Stimulated activated naive B cell treated with anti-CD40 and anti-IgM and Interleukin-4, amounts not matched to agents 10 μg/mL and 1 μg/mL and 100 μg/mL, for 72 hours (primary cell): ENCODE results near the gene MAPKAP1.

ENCODE experiments used
- ATAC-seq, 2 donors: fragments of 150-1000 bp; cut with Tn5 transposase; replicated peaks; 2 replicates each; pipeline ENCODE4 v1.10.0; 2021; ENCODE audit warnings: moderate library complexity in 1 of 2
- DNase-seq: peaks from one replicate; pipeline ENCODE4 v3.0.0; 2021
- H3K27ac Mint-ChIP-seq: one replicate; pipeline ENCODE4 v1.8.0; 2022; ENCODE audit warnings: mild to moderate bottlenecking, mixed read lengths
- H3K27me3 Mint-ChIP-seq, 2 donors: one replicate each; pipeline ENCODE4 v1.8.0; 2022; ENCODE audit warnings: mixed read lengths in 2 of 2
- H3K36me3 Mint-ChIP-seq, 2 donors: one replicate each; pipeline ENCODE4 v1.8.0; 2022; ENCODE audit warnings: mixed read lengths in 2 of 2, mild to moderate bottlenecking in 1 of 2
- H3K4me1 Mint-ChIP-seq, 2 donors: one replicate each; pipeline ENCODE4 v1.8.0; 2022; ENCODE audit warnings: mixed read lengths in 2 of 2, mild to moderate bottlenecking in 1 of 2
- H3K4me3 Mint-ChIP-seq, 2 donors: one replicate each; pipeline ENCODE4 v1.8.0; 2022; ENCODE audit warnings: mild to moderate bottlenecking in 2 of 2, mixed read lengths in 2 of 2, moderate library complexity in 1 of 2
- H3K9me3 Mint-ChIP-seq, 2 donors: one replicate each; pipeline ENCODE4 v1.8.0; 2022; ENCODE audit warnings: mixed read lengths in 2 of 2, mild to moderate bottlenecking in 1 of 2

The MAPKAP1 gene

DNA sequence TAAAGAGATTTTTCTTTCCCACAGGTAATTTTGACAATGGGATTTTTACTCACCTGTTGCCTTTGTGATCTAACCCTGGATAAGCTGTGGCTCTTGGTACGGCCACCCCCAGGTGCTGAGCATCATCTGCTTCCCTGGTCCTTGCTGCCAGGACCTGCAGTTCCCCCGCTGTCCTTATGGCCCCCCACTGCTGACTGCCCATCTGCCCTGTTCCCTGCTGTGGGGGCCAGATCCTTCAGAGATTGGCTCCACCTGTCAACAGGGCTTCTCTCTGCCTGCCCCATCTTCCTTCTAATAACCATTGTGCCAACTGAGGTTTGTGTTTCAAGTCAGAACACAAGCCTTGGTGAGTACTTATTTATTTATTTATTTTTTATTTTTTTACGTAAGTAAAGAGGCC is 183.3 kb downstream of the MAPKAP1 start:
- Mint-ChIP-seq H3K27me3 (no peaks in the 10 kb centered on the region), H3K27ac (peak overlapping the region; percentile 59), H3K36me3 (peaks cover 36 to 61% of the 10 kb centered on the region in 2 donors), H3K4me1 (peaks cover 27 to 60% of the 10 kb centered on the region in 2 donors), H3K4me3 (no peak overlapping the region), H3K9me3 (peaks cover 0 to 1% of the 10 kb centered on the region in 2 donors)
- no peak for DNase-seq
- ATAC-seq, result no peak

DNA sequence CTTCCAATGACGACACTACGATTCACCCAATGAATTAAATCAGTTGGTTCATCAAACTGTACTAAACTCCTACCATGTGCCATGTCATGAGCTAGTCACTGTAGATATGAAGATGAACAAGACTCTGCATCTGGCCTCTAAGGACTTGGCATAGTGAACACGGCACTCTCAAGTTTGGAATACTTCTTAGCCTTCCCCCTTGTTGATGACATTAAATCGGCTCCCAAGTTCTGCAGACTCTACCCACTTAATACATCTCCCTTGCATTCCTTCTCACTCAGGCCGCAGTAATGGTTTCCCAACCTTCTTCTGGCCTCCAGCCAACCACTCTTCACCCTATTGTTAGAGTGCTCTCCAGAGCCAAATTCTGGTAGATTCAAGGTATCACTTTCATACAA is 184.7 kb downstream of the MAPKAP1 start:
- Mint-ChIP-seq H3K4me1 (peaks cover 18 to 47% of the 10 kb centered on the region in 2 donors), H3K27ac (no peak overlapping the region), H3K4me3 (no peak overlapping the region), H3K27me3 (no peaks in the 10 kb centered on the region), H3K9me3 (no peaks in the 10 kb centered on the region), H3K36me3 (peaks cover 33 to 51% of the 10 kb centered on the region in 2 donors)
- no peak for ATAC-seq
- no peak for DNase-seq

DNA sequence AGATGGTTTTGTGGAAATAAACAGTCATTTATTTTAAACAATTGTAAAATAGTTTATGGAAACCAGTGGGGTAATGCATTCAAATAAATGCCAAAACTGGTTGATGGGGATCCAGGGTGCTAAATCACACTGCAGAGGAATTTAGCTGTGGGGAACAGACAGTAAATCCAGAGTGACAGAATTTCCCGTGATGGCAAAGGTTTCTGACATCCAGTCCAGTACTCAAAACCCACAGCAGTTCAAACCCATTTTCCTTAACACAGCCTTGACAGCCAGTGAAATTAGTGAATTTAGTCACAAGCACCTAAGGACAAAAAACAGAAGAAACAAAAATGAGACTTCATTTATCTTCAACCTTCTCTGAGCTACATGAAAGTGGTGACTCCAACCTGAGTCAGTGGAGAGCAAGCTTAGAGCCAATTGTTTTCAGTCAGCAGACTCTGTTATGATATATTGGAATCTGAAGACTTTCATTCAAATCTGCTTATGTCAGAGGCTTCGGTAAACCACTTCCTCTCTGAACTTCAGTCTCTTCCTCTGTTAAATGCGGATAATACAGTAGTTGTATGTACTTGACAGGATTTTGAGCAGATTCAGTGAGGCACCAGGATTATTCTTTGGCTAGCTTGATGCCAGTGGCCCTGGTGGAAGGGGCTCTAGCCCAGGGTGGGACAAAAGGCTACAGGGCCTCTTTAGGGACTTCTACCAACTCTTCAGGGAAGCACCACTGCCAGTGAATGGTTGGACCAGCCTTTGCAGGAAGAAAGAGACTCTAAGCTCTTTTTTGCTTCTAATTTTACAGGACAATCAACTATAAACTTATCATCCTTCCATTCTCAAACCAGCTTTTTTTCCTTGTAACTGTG is 185.3 kb downstream of the MAPKAP1 start:
- Mint-ChIP-seq H3K27ac (peak overlapping the region; percentile 82), H3K4me1 (peaks cover 18 to 42% of the 10 kb centered on the region in 2 donors), H3K27me3 (no peaks in the 10 kb centered on the region), H3K4me3 (peak overlapping the region in 1 of 2 donors; percentile 33), H3K9me3 (no peaks in the 10 kb centered on the region), H3K36me3 (peaks cover 39 to 56% of the 10 kb centered on the region in 2 donors)
- peak; percentile 76 to 79 for ATAC-seq
- DNase-seq, result no peak

DNA sequence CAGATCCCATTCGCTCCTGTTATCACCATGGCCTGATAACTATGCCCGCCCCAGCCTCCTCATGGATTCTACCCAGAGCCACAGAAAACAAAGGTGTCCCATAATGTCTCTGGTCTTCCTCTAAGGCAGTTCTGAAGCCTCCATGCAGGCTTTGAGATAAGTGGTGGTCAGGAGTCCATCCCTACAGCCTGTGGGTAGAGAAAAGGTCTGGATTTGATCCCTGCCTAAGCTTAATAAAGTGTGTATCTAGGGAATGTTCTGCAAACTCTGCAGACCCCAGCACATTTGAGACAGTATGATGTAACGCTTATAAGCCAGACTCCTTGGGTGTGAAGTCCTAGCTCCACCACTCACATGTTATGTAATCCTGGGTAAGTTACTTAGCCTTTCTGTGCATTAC is 187.3 kb downstream of the MAPKAP1 start:
- ATAC-seq, result no peak
- Mint-ChIP-seq H3K27ac (no peak overlapping the region), H3K4me3 (no peak overlapping the region), H3K4me1 (peaks cover 18 to 26% of the 10 kb centered on the region in 2 donors), H3K27me3 (no peaks in the 10 kb centered on the region), H3K36me3 (peaks cover 32 to 53% of the 10 kb centered on the region in 2 donors), H3K9me3 (no peaks in the 10 kb centered on the region)
- no peak for DNase-seq

DNA sequence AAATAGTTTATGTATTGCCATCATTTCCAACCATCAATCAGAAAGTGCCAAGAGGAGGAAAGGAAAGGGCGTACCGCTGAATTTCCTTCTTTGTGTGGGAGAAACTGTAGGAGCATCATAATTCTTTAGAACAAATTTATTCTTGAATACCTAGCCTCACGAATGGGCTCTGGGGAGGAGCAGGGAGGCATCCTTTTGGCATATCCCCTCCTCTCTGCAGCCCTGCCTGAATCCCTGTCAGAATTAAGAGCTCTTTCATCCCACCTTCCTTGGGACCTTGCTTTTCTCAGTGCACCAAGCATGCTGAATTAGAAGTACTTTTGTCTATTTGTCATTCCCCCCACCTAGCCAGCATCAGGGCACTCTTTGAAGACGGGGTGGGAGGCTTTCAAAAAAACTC is 189.4 kb downstream of the MAPKAP1 start:
- no peaks in the 10 kb centered on the region for H3K9me3 Mint-ChIP-seq
- no peaks in the 10 kb centered on the region for H3K27me3 Mint-ChIP-seq
- H3K4me1 Mint-ChIP-seq, result peaks cover 17 to 26% of the 10 kb centered on the region in 2 donors
- peaks cover 24 to 47% of the 10 kb centered on the region in 2 donors for H3K36me3 Mint-ChIP-seq
- ATAC-seq, result no peak
- H3K27ac Mint-ChIP-seq, result no peak overlapping the region
- DNase-seq, result no peak
- no peak overlapping the region for H3K4me3 Mint-ChIP-seq

DNA sequence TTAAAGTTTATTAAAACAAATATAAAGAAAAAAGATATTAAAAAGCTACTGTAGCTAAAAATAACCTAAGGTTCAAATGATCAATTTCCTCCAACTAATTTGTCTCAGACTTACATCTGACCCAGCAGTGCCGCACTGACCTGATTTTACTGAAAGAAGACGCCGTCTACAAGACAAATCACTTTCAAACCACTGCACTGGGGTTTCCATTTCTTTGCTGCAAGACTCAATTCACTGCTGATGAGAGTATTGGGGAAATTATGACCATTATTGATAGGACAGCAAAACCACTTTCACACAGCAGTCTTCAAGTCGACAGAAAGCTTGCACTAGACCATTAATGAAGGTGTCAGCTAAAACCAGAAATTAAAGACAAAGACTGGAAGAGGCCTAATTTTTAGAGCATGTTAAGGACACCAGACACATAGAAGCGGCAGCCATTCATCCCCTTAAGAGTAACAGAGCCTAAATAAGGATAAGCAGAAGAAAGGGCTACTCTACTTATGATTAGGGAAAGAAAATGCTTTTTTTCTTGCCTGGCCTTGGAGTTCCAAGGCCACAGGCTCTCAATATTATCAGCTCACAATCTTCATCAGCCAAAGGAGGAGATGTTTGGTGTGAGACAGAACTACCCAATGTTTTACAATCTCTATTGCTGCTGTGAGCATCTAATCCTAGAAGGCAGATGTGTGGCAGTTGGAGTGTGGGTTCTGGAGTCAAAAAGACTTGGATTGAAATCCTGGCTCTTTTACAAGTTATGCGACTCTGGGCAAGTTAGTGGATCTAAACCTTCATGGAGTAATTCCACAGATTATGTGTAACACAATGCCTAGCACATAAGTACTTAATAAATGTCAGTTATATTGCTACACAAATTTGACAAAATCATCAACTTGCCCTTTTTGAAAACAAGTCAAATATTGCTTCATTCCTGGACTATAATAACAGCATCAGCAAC is 190.7 kb downstream of the MAPKAP1 start:
- DNase-seq (no peak), ATAC-seq (no peak)
- Mint-ChIP-seq H3K36me3 (peaks cover 25 to 38% of the 10 kb centered on the region in 2 donors), H3K27ac (no peak overlapping the region), H3K4me1 (peaks cover 6 to 14% of the 10 kb centered on the region in 2 donors), H3K27me3 (no peaks in the 10 kb centered on the region), H3K9me3 (no peaks in the 10 kb centered on the region), H3K4me3 (no peak overlapping the region)

DNA sequence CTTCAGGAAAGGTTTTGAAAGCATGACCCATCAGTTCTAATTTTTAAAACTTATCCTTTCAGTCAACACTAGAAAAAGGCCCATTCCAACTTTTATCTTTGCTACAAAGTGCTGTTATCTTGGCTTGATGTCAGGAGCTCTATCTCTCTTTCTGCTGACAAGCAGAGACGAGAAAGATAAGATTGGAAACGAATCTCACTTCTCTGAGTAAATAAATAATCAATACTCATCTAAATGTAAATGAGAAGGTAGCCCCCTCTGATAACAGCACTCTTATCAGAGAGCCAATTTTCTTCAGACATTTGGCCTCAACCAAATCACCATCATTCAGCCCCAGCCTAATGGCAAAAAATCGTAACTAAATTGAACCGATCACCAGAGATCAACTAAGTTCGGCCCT is 191.7 kb downstream of the MAPKAP1 start:
- ATAC-seq, result no peak
- Mint-ChIP-seq H3K27me3 (no peaks in the 10 kb centered on the region), H3K27ac (no peak overlapping the region), H3K36me3 (peaks cover 22 to 30% of the 10 kb centered on the region in 2 donors), H3K9me3 (no peaks in the 10 kb centered on the region), H3K4me1 (peaks cover 8 to 9% of the 10 kb centered on the region in 2 donors), H3K4me3 (no peak overlapping the region)
- DNase-seq, result no peak

DNA sequence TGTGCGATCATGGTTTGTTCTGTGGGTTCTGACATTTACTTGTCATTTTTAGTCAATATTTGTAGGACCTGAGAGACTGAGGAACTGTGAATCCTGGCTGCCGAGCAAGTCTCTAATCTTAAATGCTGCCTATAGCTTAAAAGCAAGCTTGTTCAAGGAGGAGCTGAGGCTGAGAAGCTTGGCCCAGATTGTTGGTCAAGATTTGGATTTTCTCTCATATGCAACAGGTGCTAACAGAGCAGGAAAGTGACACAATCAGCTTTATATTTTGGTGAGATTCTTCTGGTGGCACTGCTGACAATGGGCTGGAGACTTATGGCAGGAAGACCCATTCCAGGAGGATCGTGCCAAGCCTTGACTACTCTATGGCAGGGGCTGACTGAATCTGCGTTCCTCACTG is 192.5 kb downstream of the MAPKAP1 start:
- no peak overlapping the region for H3K4me3 Mint-ChIP-seq

DNA sequence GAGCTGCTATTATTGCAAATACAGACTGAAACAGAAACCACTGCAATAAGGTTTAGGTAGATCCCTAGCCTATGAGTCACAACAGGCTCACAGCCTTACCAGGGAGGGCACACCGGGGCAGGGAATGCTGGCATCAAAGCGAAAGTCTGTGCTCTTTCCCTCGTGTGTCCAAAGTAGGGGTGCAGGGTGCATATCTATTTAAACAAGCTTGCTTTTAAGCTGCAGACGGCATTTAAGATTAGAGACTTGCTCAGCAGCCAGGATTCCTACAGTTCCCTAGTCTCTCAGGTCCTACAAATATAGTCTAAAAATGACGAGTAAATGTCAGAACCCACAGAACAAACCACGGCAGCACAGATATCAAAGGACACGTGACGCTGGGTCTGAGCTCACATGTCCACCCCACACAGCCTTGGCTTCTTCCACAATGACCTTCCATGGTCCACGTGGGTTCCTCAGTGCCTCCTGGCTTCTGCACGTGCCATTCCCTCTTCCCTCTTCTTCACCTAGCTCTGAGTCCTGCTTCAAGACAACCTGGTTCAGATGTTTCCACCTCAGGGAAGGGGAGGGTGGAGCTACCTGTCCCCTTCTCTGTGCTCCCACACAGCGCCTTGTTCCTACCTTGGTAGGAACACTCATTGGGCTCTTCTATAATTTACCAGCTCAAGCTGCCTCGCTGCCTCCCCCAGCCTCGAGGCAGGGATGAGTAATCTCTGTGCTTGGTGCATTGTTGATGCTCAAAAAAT is 193.2 kb downstream of the MAPKAP1 start:
- Mint-ChIP-seq H3K27me3 (no peaks in the 10 kb centered on the region), H3K27ac (no peak overlapping the region), H3K36me3 (peaks cover 24% of the 10 kb centered on the region in 2 donors), H3K4me3 (no peak overlapping the region), H3K4me1 (peaks cover 8 to 9% of the 10 kb centered on the region in 2 donors), H3K9me3 (no peaks in the 10 kb centered on the region)
- DNase-seq (no peak), ATAC-seq (peak; percentile 33 to 65)

More for the DNA sequence above, 192.5 kb downstream of the MAPKAP1 start:
- Mint-ChIP-seq H3K27ac (no peak overlapping the region), H3K27me3 (no peaks in the 10 kb centered on the region), H3K9me3 (no peaks in the 10 kb centered on the region), H3K36me3 (peaks cover 22 to 29% of the 10 kb centered on the region in 2 donors), H3K4me1 (peaks cover 8 to 9% of the 10 kb centered on the region in 2 donors)
- no peak for ATAC-seq
- no peak for DNase-seq

DNA sequence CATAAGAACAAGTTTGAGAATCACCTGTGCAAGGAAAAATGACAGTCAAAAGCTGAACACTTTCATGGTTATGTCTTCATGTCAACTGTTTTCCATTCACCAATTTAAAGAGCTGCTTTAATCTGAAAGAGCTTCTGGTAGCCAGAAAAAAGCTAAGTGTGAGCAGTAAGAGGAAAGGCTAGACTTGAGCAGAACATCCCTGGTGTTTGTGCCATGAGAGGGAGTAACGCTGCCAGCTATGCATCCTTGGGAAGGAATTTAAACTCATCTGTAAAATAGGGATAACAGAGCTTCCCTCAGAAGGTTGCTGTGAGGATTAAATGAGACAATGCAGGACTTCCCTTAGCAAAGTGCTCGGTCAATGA is 193.7 kb downstream of the MAPKAP1 start:
- Mint-ChIP-seq H3K4me3 (no peak overlapping the region), H3K9me3 (no peaks in the 10 kb centered on the region)

DNA sequence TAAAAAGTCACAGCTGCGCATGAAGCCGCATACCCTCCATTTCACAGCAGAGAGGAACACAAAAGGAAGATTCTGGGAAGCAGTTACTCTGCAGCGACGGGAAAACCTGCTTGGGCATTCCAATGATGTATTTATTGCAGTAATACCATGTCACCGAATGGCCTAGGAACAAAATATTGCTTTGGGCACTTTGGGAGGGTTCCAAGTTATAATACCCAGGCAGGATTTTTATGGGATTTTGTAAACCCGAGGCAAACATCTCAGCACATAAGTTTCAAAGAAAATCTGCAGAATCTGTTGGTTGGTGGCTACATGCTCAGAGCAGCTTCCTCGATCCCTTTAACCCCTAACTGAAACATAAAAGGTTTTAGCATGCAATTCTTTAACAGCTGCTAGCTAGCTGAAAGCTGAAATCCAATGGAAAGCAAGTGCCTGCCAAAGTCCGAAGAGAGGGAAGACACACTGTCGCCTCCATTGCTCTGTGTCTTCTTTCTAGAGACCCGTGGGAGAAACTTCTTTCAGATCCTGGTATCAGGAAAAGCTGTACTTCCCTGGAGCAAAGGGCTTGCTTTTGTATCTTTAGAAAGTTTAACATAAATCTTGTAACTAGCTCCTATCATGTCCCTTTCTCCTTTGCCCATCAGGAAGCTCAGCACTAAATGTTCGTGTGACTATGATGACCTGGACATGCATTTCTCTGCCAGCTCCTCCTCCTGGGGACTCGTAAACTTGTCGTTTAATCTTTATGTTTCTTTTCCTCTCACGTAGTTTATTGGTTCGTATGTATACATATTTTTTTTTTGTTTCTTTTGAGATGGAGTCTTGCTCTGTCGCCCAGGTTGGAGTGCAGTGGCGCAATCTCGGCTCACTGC is 195.0 kb downstream of the MAPKAP1 start:
- H3K27ac Mint-ChIP-seq, result peak overlapping the region; percentile 37
- no peak overlapping the region for H3K4me3 Mint-ChIP-seq
- DNase-seq, result no peak

More for the DNA sequence above, 193.7 kb downstream of the MAPKAP1 start:
- Mint-ChIP-seq H3K36me3 (peaks cover 24% of the 10 kb centered on the region in 2 donors), H3K27me3 (no peaks in the 10 kb centered on the region), H3K27ac (no peak overlapping the region), H3K4me1 (peaks cover 8 to 9% of the 10 kb centered on the region in 2 donors)
- no peak for DNase-seq
- no peak for ATAC-seq

DNA sequence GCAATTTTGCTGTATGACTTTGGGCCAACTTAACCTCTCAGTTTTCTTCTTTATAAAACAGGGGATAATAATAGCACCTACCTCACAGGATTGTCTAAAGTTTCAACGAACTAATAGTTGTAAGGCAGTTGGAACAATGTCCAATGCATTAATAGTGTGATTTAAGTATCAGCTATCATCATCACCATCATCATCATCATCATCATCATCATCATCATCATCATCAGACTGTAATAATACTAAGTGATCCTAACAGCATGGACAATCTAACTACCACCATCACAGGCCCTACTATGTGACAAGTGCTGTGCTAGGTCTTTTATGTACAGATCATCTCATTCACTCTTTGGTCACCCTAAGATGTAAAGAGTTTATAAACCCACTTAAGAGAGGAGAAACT is 196.0 kb downstream of the MAPKAP1 start:
- no peaks in the 10 kb centered on the region for H3K9me3 Mint-ChIP-seq

More for the DNA sequence above, 195.0 kb downstream of the MAPKAP1 start:
- Mint-ChIP-seq H3K9me3 (no peaks in the 10 kb centered on the region), H3K27me3 (no peaks in the 10 kb centered on the region), H3K4me1 (peaks cover 8 to 9% of the 10 kb centered on the region in 2 donors), H3K36me3 (peaks cover 22 to 27% of the 10 kb centered on the region in 2 donors)
- ATAC-seq, result no peak

DNA sequence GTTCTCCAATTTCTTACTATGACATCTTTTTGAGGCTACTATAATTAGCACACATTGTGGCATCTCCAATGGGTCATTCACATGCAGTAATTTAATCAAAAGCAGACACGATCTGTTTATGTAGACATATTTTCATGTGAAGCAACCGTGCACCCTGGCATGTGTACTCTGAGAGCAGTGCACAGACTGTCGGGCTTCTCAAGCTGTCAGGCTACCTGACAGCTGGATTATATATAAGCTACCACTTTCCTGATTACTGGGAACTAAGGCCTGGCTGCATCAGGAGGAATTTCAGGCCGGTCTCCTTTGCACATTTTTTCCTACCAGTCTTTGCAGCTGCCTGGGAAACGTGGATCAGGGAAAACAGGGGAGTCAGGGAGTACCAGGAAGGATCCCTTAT is 197.5 kb downstream of the MAPKAP1 start:
- H3K27ac Mint-ChIP-seq, result no peak overlapping the region
- H3K27me3 Mint-ChIP-seq, result no peaks in the 10 kb centered on the region
- peaks cover 32 to 33% of the 10 kb centered on the region in 2 donors for H3K36me3 Mint-ChIP-seq
- DNase-seq (no peak), ATAC-seq (no peak)
- no peak overlapping the region for H3K4me3 Mint-ChIP-seq
- peaks cover 7 to 8% of the 10 kb centered on the region in 2 donors for H3K4me1 Mint-ChIP-seq
- no peaks in the 10 kb centered on the region for H3K9me3 Mint-ChIP-seq

More for the DNA sequence above, 196.0 kb downstream of the MAPKAP1 start:
- Mint-ChIP-seq H3K27me3 (no peaks in the 10 kb centered on the region), H3K27ac (no peak overlapping the region), H3K4me1 (peaks cover 8 to 9% of the 10 kb centered on the region in 2 donors), H3K4me3 (no peak overlapping the region), H3K36me3 (peaks cover 23 to 26% of the 10 kb centered on the region in 2 donors)
- no peak for ATAC-seq
- DNase-seq, result no peak
